ENCODE results near the gene RNU1-1. TPM values are rescaled to one million over a fixed set of nuclear protein-coding genes. Genes with fewer than 3 reads are reported as not detected.
"Not testable (repeated sequence)": the region's sequence is repeated elsewhere in the genome, so short reads cannot be mapped to it uniquely, and the experiment has no call there.

Gene RNU1-1
- total RNA-seq, 1 experiment from 2014 or later = 1,197 TPM

- DNase-seq (ENCODE audit: low spot score); H3K4me1 Mint-ChIP-seq; H3K4me3 Mint-ChIP-seq; H3K27ac Mint-ChIP-seq; H3K27me3 Mint-ChIP-seq (ENCODE audit: low read depth); POLR2A ChIA-PET; H3K9me3 Mint-ChIP-seq: not testable (repeated sequence)
- TF ChIP-seq, protein P1, sequence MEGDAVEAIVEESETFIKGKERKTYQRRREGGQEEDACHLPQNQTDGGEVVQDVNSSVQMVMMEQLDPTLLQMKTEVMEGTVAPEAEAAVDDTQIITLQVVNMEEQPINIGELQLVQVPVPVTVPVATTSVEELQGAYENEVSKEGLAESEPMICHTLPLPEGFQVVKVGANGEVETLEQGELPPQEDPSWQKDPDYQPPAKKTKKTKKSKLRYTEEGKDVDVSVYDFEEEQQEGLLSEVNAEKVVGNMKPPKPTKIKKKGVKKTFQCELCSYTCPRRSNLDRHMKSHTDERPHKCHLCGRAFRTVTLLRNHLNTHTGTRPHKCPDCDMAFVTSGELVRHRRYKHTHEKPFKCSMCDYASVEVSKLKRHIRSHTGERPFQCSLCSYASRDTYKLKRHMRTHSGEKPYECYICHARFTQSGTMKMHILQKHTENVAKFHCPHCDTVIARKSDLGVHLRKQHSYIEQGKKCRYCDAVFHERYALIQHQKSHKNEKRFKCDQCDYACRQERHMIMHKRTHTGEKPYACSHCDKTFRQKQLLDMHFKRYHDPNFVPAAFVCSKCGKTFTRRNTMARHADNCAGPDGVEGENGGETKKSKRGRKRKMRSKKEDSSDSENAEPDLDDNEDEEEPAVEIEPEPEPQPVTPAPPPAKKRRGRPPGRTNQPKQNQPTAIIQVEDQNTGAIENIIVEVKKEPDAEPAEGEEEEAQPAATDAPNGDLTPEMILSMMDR (IDR thresholded peaks at IDR 0.05) = 0 out of 2 replicates have a peak, but pooled peaks have one; percentile 16
- ATAC-seq = peak; percentile 92
- CTCF ChIA-PET = interaction anchor here (0.6 to 1.8 kb wide), 3 partner anchors 46 to 146 kb away, joined by 3 to 14 read pairs (median 3); partner anchors contain the start of gene NBPF1
- peaks cover 15% of the 10 kb centered on the region for H3K36me3 Mint-ChIP-seq
Measured at GRCh38 chr1:16474891-16475290, 39.2 kb downstream of the RNU1-1 start.

DNA sequence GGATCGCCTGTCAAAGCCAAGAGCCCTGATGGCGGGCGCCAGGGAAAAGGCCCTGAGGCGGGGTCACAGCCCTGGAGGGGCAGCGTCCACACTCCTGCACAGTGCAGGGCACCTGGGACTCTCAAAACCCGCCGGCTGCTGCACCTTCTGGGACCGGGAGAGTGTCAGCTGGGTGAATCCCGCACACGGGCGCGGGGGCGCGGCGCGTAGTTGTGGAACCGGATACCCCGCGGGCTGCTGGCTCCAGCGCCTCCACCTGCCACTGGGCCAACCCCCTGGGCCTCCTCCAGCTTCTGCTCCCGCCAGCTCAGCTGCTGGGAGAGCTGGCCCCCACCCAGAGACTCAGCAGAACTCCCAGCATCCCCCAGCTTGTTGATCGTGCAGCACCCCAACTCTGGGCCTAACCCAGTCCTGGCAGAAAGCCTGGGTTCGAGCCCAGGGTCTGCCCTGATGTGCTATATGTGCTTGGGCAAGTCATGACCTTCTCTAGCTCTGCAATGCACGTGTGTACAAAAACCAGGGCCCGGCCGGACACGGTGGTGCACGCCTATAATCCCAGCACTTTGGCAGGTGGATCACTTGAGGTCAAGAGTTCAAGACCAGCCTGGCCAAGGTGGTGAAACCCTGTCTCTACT, 39.8 kb downstream of the RNU1-1 start:
- Mint-ChIP-seq H3K27ac (no peak overlapping the region), H3K27me3 (ENCODE audit: low read depth) (no peaks in the 10 kb centered on the region), H3K9me3 (no peaks in the 10 kb centered on the region), H3K4me3 (no peak overlapping the region), H3K36me3 (peaks cover 15% of the 10 kb centered on the region), H3K4me1 (no peaks in the 10 kb centered on the region)
- ATAC-seq (no peak), DNase-seq (ENCODE audit: low spot score) (no peak)
- TF ChIP-seq HMGA2 (CRISPR knock-in tag; IDR thresholded peaks at IDR 0.05) (no peak), TCF7 (CRISPR knock-in tag; IDR thresholded peaks at IDR 0.05; ENCODE audit: low read depth) (no peak), ZNF671 (CRISPR knock-in tag; IDR thresholded peaks at IDR 0.05) (no peak), MXD4 (CRISPR knock-in tag; IDR thresholded peaks at IDR 0.05; ENCODE audit: borderline replicate concordance) (no peak), ZNF138 (CRISPR knock-in tag; conservative IDR thresholded peaks at IDR 0.05) (no peak), ZNF416 (CRISPR knock-in tag; IDR thresholded peaks at IDR 0.05) (no peak), ZBTB43 (CRISPR knock-in tag; IDR thresholded peaks at IDR 0.05) (no peak), ZNF219 (CRISPR knock-in tag; IDR thresholded peaks at IDR 0.05; ENCODE audit: borderline replicate concordance) (no peak)
- TF ChIP-seq, protein P2, sequence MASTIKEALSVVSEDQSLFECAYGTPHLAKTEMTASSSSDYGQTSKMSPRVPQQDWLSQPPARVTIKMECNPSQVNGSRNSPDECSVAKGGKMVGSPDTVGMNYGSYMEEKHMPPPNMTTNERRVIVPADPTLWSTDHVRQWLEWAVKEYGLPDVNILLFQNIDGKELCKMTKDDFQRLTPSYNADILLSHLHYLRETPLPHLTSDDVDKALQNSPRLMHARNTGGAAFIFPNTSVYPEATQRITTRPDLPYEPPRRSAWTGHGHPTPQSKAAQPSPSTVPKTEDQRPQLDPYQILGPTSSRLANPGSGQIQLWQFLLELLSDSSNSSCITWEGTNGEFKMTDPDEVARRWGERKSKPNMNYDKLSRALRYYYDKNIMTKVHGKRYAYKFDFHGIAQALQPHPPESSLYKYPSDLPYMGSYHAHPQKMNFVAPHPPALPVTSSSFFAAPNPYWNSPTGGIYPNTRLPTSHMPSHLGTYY (CRISPR knock-in tag; IDR thresholded peaks at IDR 0.05) = no peak
- CTCF ChIA-PET = interaction anchor here (0.6 to 1.8 kb wide), 3 partner anchors 47 to 147 kb away, joined by 3 to 14 read pairs (median 3); partner anchors contain the start of gene NBPF1
- POLR2A ChIA-PET = no interaction called here

DNA sequence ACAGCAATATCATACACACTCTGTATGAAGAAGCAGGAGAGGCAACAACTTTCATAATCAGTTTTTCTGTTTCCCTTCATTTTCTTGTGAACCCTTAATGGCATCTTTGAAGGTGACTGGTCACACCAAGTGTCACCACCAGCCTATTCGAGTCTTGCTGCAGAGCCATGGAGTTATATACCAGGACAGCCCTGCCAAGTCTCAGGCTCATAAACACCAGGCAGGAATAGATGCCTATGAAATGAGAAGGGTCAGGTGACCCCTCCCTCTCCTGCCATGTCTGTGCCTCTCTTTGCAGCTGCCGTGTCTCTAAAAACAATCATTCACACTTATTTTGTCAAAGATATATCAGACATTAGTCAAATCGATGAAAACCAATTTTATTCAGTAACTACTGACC, 45.5 kb downstream of the RNU1-1 start:
- H3K27ac Mint-ChIP-seq = no peak overlapping the region
- no peaks in the 10 kb centered on the region for H3K4me1 Mint-ChIP-seq
- POLR2A ChIA-PET = no interaction called here
- H3K27me3 Mint-ChIP-seq (ENCODE audit: low read depth) = no peaks in the 10 kb centered on the region
- ATAC-seq = no peak
- no peak overlapping the region for H3K4me3 Mint-ChIP-seq
- TF ChIP-seq, protein P3, sequence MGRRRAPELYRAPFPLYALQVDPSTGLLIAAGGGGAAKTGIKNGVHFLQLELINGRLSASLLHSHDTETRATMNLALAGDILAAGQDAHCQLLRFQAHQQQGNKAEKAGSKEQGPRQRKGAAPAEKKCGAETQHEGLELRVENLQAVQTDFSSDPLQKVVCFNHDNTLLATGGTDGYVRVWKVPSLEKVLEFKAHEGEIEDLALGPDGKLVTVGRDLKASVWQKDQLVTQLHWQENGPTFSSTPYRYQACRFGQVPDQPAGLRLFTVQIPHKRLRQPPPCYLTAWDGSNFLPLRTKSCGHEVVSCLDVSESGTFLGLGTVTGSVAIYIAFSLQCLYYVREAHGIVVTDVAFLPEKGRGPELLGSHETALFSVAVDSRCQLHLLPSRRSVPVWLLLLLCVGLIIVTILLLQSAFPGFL (CRISPR knock-in tag; IDR thresholded peaks at IDR 0.05; ENCODE audit: borderline replicate concordance) = no peak
- TF ChIP-seq E2F4 (CRISPR knock-in tag; IDR thresholded peaks at IDR 0.05; ENCODE audit: borderline replicate concordance, low read depth) = no peak
- TF ChIP-seq ZNF396 (CRISPR knock-in tag; IDR thresholded peaks at IDR 0.05; ENCODE audit: borderline replicate concordance) = no peak
- no peak for TF ChIP-seq ZNF416 (CRISPR knock-in tag; IDR thresholded peaks at IDR 0.05)
- TF ChIP-seq NFE2L1 (CRISPR knock-in tag; IDR thresholded peaks at IDR 0.05) = no peak
- TF ChIP-seq ZBTB21 (CRISPR knock-in tag; IDR thresholded peaks at IDR 0.05; ENCODE audit: borderline replicate concordance) = no peak
- no peak for TF ChIP-seq PRRX2 (CRISPR knock-in tag; IDR thresholded peaks at IDR 0.05)
- no peaks in the 10 kb centered on the region for H3K9me3 Mint-ChIP-seq
- peaks cover 12% of the 10 kb centered on the region for H3K36me3 Mint-ChIP-seq
- CTCF ChIA-PET = no interaction called here
- no peak for DNase-seq (ENCODE audit: low spot score)

Measured in WTC11 (cell line).